Neural cell (in vitro differentiated cells): ENCODE results near the gene DPH6. TPM values are rescaled to one million over a fixed set of nuclear protein-coding genes. Genes with fewer than 3 reads are reported as not detected.
A peak's percentile ranks its signal among the peaks of the same experiment; 100 is the strongest.

Source experiments
- H2AFZ ChIP-seq: fragments of 200-600, 300-800 bp; sonication (generic), shearing (Covaris generic); 2 replicates; pipeline ENCODE4 v1.6.0; 2014; ENCODE audit warnings: low read depth, mild to moderate bottlenecking, antibody characterized with exemption, low read length, moderate library complexity
- H3F3A ChIP-seq: fragments of 200-600 bp; shearing (Covaris generic); 2 replicates; pipeline ENCODE4 v1.6.1; 2016; ENCODE audit warnings: mild to moderate bottlenecking, moderate library complexity, mixed read lengths, antibody characterized with exemption, low read length; ENCODE audit not compliant: insufficient read depth, poor library complexity, severe bottlenecking
- H3K27ac ChIP-seq: fragments of 200-600, 300-800 bp; sonication (generic), shearing (Covaris generic); 2 replicates; pipeline ENCODE4 v1.5.1; 2014; ENCODE audit warnings: mild to moderate bottlenecking, low read length, moderate library complexity
- H3K27me3 ChIP-seq: fragments of 300-800, 200-600 bp; sonication (generic), shearing (Covaris generic); 2 replicates; pipeline ENCODE4 v1.6.0; 2014; ENCODE audit warnings: mild to moderate bottlenecking, low read depth, low read length, moderate library complexity; ENCODE audit not compliant: insufficient read depth
- H3K36me3 ChIP-seq: fragments of 300-800, 200-600 bp; sonication (generic), shearing (Covaris generic); 2 replicates; pipeline ENCODE4 v1.5.1; 2014; ENCODE audit warnings: mild to moderate bottlenecking, antibody characterized with exemption, low read length, moderate library complexity; ENCODE audit not compliant: insufficient read depth
- H3K4me2 ChIP-seq: fragments of 300-800, 200-600 bp; sonication (generic), shearing (Covaris generic); 2 replicates; pipeline ENCODE4 v1.6.0; 2014; ENCODE audit warnings: mild to moderate bottlenecking, low read length
- H3K4me3 ChIP-seq: fragments of 300-800, 200-600 bp; sonication (generic), shearing (Covaris generic); 2 replicates; pipeline ENCODE4 v1.5.1; 2014; ENCODE audit warnings: mild to moderate bottlenecking, low read length, moderate library complexity
- H3K79me2 ChIP-seq: fragments of 200-600 bp; shearing (Covaris generic); replicated peaks from 2 replicates; pipeline ENCODE4 v1.6.0; 2014; ENCODE audit warnings: mild to moderate bottlenecking, low read length, moderate library complexity; ENCODE audit not compliant: insufficient read depth
- H3K9ac ChIP-seq: fragments of 300-800, 200-600 bp; sonication (generic), shearing (Covaris generic); 2 replicates; pipeline ENCODE4 v1.6.1; 2016; ENCODE audit warnings: mild to moderate bottlenecking, low read length, mixed read lengths
- H3K9me2 ChIP-seq: fragments of 200-600 bp; shearing (Covaris generic); 2 replicates; pipeline ENCODE4 v1.6.1; 2016; ENCODE audit warnings: mild to moderate bottlenecking, low read length, mixed read lengths; ENCODE audit not compliant: insufficient read depth
- H3K9me3 ChIP-seq: fragments of 200-600, 300-800 bp; sonication (generic), shearing (Covaris generic); 2 replicates; pipeline ENCODE4 v1.6.1; 2016; ENCODE audit warnings: mild to moderate bottlenecking, mixed run types, low read length, moderate library complexity, mixed read lengths
- H4K20me1 ChIP-seq: fragments of 200-600 bp; shearing (Covaris generic); 2 replicates; pipeline ENCODE4 v1.6.1; 2016; ENCODE audit warnings: mild to moderate bottlenecking, mixed run types; ENCODE audit not compliant: insufficient read depth
- EP300 ChIP-seq: fragments of 450-650 bp; conservative IDR thresholded peaks from 2 replicates; pipeline ENCODE4 v1.6.1; 2014; ENCODE audit warnings: antibody characterized with exemption, mild to moderate bottlenecking, moderate library complexity; ENCODE audit not compliant: poor library complexity, severe bottlenecking
- EZH2 ChIP-seq: fragments of 200-600, 300-800 bp; shearing (Covaris generic), sonication (generic); IDR thresholded peaks from 2 replicates; pipeline ENCODE4 v1.6.1; 2014; ENCODE audit warnings: antibody characterized with exemption, low read length, borderline replicate concordance, mild to moderate bottlenecking; ENCODE audit not compliant: insufficient read depth, poor library complexity, severe bottlenecking
- MXI1 ChIP-seq: fragments of 450-650 bp; conservative IDR thresholded peaks from 2 replicates; pipeline ENCODE4 v1.6.1; 2014; ENCODE audit warnings: antibody characterized with exemption, mild to moderate bottlenecking; ENCODE audit not compliant: poor library complexity, severe bottlenecking
- POLR2AphosphoS5 ChIP-seq: IDR thresholded peaks from 2 replicates; pipeline ENCODE4 v1.6.1; 2012
- RAD21 ChIP-seq: fragments of 450-650 bp; conservative IDR thresholded peaks from 2 replicates; pipeline ENCODE4 v1.6.1; 2014; ENCODE audit warnings: antibody characterized with exemption, mild to moderate bottlenecking, moderate library complexity
- REST ChIP-seq: IDR thresholded peaks from 2 replicates; pipeline ENCODE4 v1.6.1; 2012; ENCODE audit warnings: borderline replicate concordance
- SMC3 ChIP-seq: fragments of 450-650 bp; conservative IDR thresholded peaks from 2 replicates; pipeline ENCODE4 v1.6.1; 2014; ENCODE audit warnings: antibody characterized with exemption, mild to moderate bottlenecking, moderate library complexity; ENCODE audit not compliant: poor library complexity
- TAF1 ChIP-seq: IDR thresholded peaks from 2 replicates; pipeline ENCODE4 v1.6.1; 2012; ENCODE audit warnings: low read depth
- polyA plus RNA-seq: library from polyadenylated mRNA; depleted of rRNA; stranded (reverse); fragments of >200 nt; gene quantifications from 2 replicates; pipeline ENCODE4 v1.2.3, GENCODE V29; 2014
- TF ChIP-seq, protein P1 (sequence below): fragments of 450-650 bp; IDR thresholded peaks from 2 replicates; pipeline ENCODE4 v1.5.1; 2014; ENCODE audit warnings: antibody characterized with exemption, mild to moderate bottlenecking, moderate library complexity; ENCODE audit not compliant: poor library complexity, severe bottlenecking

DPH6 gene
- polyA plus RNA-seq, 1 donor from 2014 or later = 6.9 TPM

DNA sequence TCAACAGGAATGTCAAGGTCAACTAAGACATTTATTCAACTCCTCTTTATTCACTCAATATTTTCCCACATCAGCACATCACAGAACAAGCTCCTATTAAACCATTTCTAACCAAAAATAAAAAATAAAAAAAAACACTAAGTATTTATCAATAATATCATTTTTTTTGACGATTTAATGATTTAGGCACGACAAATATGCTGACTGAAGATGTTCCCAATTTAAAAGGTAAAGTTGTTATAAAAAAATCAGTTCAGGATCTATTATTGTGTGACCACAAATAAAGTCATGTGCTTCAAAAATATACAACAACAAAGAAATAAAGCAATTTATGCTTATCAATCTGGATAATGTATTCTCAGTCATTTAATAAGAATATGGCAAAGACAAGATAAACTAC is 16.2 kb downstream of the DPH6 start:
- H3K9me3 ChIP-seq = no peaks in the 10 kb centered on the region

GRCh38 chr15:35522061-35522460 is 23.9 kb downstream of the DPH6 start:
- H3K27ac ChIP-seq = no peak overlapping the region
- H3K27me3 ChIP-seq = no peaks in the 10 kb centered on the region
- H4K20me1 ChIP-seq = no peaks in the 10 kb centered on the region
- TF ChIP-seq RAD21 (peak; percentile 12), EP300 (no peak)
- H3K36me3 ChIP-seq = no peaks in the 10 kb centered on the region
- H3K4me3 ChIP-seq = no peak overlapping the region
- no peak overlapping the region for H2AFZ ChIP-seq
- H3K4me2 ChIP-seq = no peak overlapping the region
- H3K9me3 ChIP-seq = no peaks in the 10 kb centered on the region
- H3K9me2 ChIP-seq = no peaks in the 10 kb centered on the region
- H3F3A ChIP-seq = no peaks in the 10 kb centered on the region
- H3K79me2 ChIP-seq = peaks cover 6% of the 10 kb centered on the region
- H3K9ac ChIP-seq = no peak overlapping the region

More for the DNA sequence above, 16.2 kb downstream of the DPH6 start:
- peaks cover 3% of the 10 kb centered on the region for H3K36me3 ChIP-seq
- no peaks in the 10 kb centered on the region for H3K79me2 ChIP-seq
- no peaks in the 10 kb centered on the region for H3K9me2 ChIP-seq
- no peak for TF ChIP-seq SMC3
- TF ChIP-seq EP300 = no peak
- no peak for TF ChIP-seq REST
- TF ChIP-seq POLR2AphosphoS5 = no peak
- no peak for TF ChIP-seq RAD21
- TF ChIP-seq EZH2 = no peak
- TF ChIP-seq MXI1 = no peak
- no peak overlapping the region for H3K4me2 ChIP-seq
- H3K27me3 ChIP-seq = no peaks in the 10 kb centered on the region
- no peaks in the 10 kb centered on the region for H3F3A ChIP-seq
- H2AFZ ChIP-seq = no peak overlapping the region
- H3K4me3 ChIP-seq = no peak overlapping the region
- H3K9ac ChIP-seq = no peak overlapping the region
- H4K20me1 ChIP-seq = no peaks in the 10 kb centered on the region
- H3K27ac ChIP-seq = no peak overlapping the region

DNA sequence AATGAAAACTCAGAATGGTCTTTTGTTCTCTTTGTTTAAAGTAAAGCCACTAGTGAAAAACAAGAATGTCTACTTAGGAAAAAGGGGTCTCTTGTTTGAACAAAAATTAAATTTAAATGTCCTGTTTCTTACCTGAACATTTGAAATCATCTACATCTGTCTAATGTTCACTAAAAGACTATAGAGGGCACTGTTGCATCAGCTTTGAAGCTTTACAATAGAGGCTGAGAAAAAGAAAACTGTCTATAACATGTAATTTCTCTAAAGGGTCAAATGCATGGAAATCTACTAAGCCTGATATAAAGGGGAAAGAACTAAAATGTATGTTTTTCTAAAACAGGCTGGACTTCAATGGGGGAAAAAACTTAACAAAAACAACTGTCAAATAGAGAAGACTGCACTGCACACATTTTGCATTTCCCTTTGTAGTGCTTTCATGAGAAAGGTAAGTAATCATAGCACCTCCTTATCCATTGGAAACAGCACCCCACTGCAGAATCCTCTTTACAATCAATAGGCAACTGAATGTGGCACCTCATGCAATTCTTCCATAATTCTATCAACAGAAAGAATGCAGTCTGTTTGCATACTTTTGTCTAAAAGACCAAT is 26.3 kb downstream of the DPH6 start:
- H3K4me2 ChIP-seq = no peak overlapping the region
- H4K20me1 ChIP-seq = no peaks in the 10 kb centered on the region
- peaks cover 6% of the 10 kb centered on the region for H3K79me2 ChIP-seq
- peak overlapping the region; percentile 14 for H3K27ac ChIP-seq
- no peaks in the 10 kb centered on the region for H3K36me3 ChIP-seq
- no peaks in the 10 kb centered on the region for H3K9me2 ChIP-seq
- TF ChIP-seq MXI1 = no peak
- TF ChIP-seq, protein P1, sequence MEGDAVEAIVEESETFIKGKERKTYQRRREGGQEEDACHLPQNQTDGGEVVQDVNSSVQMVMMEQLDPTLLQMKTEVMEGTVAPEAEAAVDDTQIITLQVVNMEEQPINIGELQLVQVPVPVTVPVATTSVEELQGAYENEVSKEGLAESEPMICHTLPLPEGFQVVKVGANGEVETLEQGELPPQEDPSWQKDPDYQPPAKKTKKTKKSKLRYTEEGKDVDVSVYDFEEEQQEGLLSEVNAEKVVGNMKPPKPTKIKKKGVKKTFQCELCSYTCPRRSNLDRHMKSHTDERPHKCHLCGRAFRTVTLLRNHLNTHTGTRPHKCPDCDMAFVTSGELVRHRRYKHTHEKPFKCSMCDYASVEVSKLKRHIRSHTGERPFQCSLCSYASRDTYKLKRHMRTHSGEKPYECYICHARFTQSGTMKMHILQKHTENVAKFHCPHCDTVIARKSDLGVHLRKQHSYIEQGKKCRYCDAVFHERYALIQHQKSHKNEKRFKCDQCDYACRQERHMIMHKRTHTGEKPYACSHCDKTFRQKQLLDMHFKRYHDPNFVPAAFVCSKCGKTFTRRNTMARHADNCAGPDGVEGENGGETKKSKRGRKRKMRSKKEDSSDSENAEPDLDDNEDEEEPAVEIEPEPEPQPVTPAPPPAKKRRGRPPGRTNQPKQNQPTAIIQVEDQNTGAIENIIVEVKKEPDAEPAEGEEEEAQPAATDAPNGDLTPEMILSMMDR = peak; percentile 88
- no peak for TF ChIP-seq EZH2
- TF ChIP-seq TAF1 = no peak
- peak; percentile 82 for TF ChIP-seq SMC3
- no peak for TF ChIP-seq REST
- peak; percentile 94 for TF ChIP-seq RAD21
- no peak for TF ChIP-seq EP300
- TF ChIP-seq POLR2AphosphoS5 = no peak
- H3K27me3 ChIP-seq = no peaks in the 10 kb centered on the region
- H3F3A ChIP-seq = no peaks in the 10 kb centered on the region
- no peak overlapping the region for H3K4me3 ChIP-seq
- no peaks in the 10 kb centered on the region for H3K9me3 ChIP-seq
- no peak overlapping the region for H3K9ac ChIP-seq
- H2AFZ ChIP-seq = no peak overlapping the region
